Gastrocnemius medialis (tissue), 4 donors: ENCODE results near the gene NELL2.

Experiments
- POLR2A ChIP-seq, 2 donors: fragments of 450-650 bp; IDR thresholded peaks; one replicate each; pipeline ENCODE4 v1.6.1; 2017; ENCODE audit warnings: antibody characterized with exemption in 2 of 2, mild to moderate bottlenecking in 2 of 2, moderate library complexity in 2 of 2
- TF ChIP-seq, protein P1 (sequence below), 5 experiments: fragments of 450-650 bp in 3 of 5; fragments of 200-600 bp in 2 of 5; sonication (generic) in 2 of 5; IDR thresholded peaks in 4 of 5; conservative IDR thresholded peaks in 1 of 5; 1 replicate in 4 of 5; 2 replicates in 1 of 5; pipeline ENCODE4 v1.5.1; 2016 to 2019; ENCODE audit warnings: antibody characterized with exemption in 5 of 5, mild to moderate bottlenecking in 3 of 5, moderate library complexity in 3 of 5

DNA sequence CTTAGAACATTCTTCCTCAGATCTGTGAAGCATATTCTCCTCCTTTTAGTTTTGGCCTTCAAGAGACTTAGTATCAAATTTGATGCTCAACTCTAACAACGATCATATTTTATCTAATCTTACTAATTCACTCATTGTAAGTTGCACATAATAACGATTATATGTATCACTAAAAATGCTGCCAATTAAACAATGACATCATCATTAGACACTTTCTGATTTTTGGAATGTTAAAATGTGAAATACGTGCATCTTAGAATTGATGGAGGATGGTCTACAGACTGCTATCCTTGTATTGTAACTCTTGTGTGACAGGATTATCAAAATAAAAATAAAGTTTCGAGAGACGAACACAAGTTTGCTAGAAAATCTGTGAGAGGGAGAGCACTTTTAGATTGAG lies 311.0 kb downstream of the NELL2 start:
- TF ChIP-seq POLR2A (IDR thresholded peaks at IDR 0.05): no peak
- TF ChIP-seq, protein P1, sequence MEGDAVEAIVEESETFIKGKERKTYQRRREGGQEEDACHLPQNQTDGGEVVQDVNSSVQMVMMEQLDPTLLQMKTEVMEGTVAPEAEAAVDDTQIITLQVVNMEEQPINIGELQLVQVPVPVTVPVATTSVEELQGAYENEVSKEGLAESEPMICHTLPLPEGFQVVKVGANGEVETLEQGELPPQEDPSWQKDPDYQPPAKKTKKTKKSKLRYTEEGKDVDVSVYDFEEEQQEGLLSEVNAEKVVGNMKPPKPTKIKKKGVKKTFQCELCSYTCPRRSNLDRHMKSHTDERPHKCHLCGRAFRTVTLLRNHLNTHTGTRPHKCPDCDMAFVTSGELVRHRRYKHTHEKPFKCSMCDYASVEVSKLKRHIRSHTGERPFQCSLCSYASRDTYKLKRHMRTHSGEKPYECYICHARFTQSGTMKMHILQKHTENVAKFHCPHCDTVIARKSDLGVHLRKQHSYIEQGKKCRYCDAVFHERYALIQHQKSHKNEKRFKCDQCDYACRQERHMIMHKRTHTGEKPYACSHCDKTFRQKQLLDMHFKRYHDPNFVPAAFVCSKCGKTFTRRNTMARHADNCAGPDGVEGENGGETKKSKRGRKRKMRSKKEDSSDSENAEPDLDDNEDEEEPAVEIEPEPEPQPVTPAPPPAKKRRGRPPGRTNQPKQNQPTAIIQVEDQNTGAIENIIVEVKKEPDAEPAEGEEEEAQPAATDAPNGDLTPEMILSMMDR (IDR thresholded peaks at IDR 0.05 in 4 of 5, conservative IDR thresholded peaks at IDR 0.05 in 1 of 5): no peak
